Stimulated activated memory B cell treated with anti-CD40 and anti-IgM and Interleukin-4, amounts not matched to agents 10 μg/mL and 1 μg/mL and 100 μg/mL, for 72 hours (primary cell): ENCODE measurements around the gene MBD5.
A peak's percentile ranks its signal among the peaks of the same experiment; 100 is the strongest.

Experiments
- ATAC-seq: fragments of 150-1000 bp; cut with Tn5 transposase; 2 replicates; pipeline ENCODE4 v1.10.0; 2021
- H3K27ac Mint-ChIP-seq: one replicate; pipeline ENCODE4 v1.8.0; 2022; ENCODE audit warnings: mild to moderate bottlenecking, mixed read lengths
- H3K27me3 Mint-ChIP-seq: one replicate; pipeline ENCODE4 v1.8.0; 2022; ENCODE audit warnings: mixed read lengths
- H3K36me3 Mint-ChIP-seq: one replicate; pipeline ENCODE4 v1.8.0; 2022; ENCODE audit warnings: mixed read lengths
- H3K4me1 Mint-ChIP-seq: one replicate; pipeline ENCODE4 v1.8.0; 2022; ENCODE audit warnings: mixed read lengths
- H3K4me3 Mint-ChIP-seq: one replicate; pipeline ENCODE4 v1.8.0; 2022; ENCODE audit warnings: mild to moderate bottlenecking, moderate library complexity, mixed read lengths
- H3K9me3 Mint-ChIP-seq: one replicate; pipeline ENCODE4 v1.8.0; 2022; ENCODE audit warnings: mixed read lengths

The MBD5 gene

GRCh38 chr2:148503516-148503915 lies 482.6 kb downstream of the MBD5 start:
- H3K4me1 Mint-ChIP-seq: no peaks in the 10 kb centered on the region
- no peak for ATAC-seq
- no peaks in the 10 kb centered on the region for H3K27me3 Mint-ChIP-seq

GRCh38 chr2:148507970-148508369 lies 487.1 kb downstream of the MBD5 start:
- Mint-ChIP-seq H3K4me3 (no peak overlapping the region), H3K9me3 (no peaks in the 10 kb centered on the region), H3K4me1 (peaks cover 11% of the 10 kb centered on the region), H3K27me3 (no peaks in the 10 kb centered on the region), H3K36me3 (no peaks in the 10 kb centered on the region), H3K27ac (no peak overlapping the region)
- ATAC-seq: no peak

More at GRCh38 chr2:148503516-148503915, 482.6 kb downstream of the MBD5 start:
- no peak overlapping the region for H3K27ac Mint-ChIP-seq
- no peaks in the 10 kb centered on the region for H3K36me3 Mint-ChIP-seq
- H3K9me3 Mint-ChIP-seq: no peaks in the 10 kb centered on the region
- H3K4me3 Mint-ChIP-seq: no peak overlapping the region

- Mint-ChIP-seq H3K36me3 (no peaks in the 10 kb centered on the region), H3K27ac (peak overlapping the region; percentile 58), H3K4me3 (peak overlapping the region; percentile 73), H3K9me3 (no peaks in the 10 kb centered on the region), H3K27me3 (no peaks in the 10 kb centered on the region), H3K4me1 (peaks cover 11% of the 10 kb centered on the region)
- ATAC-seq: no peak
These were observed 488.0 kb downstream of the MBD5 start for GRCh38 chr2:148508878-148509287.

- no peaks in the 10 kb centered on the region for H3K9me3 Mint-ChIP-seq
- peak; percentile 98 for ATAC-seq
- peaks cover 2% of the 10 kb centered on the region for H3K36me3 Mint-ChIP-seq
- peak overlapping the region; percentile 58 for H3K27ac Mint-ChIP-seq
- H3K4me1 Mint-ChIP-seq: peaks cover 11% of the 10 kb centered on the region
- H3K4me3 Mint-ChIP-seq: peak overlapping the region; percentile 73
- H3K27me3 Mint-ChIP-seq: no peaks in the 10 kb centered on the region
These were observed 488.5 kb downstream of the MBD5 start for GRCh38 chr2:148509288-148509902.

- peaks cover 12% of the 10 kb centered on the region for H3K36me3 Mint-ChIP-seq
- no peaks in the 10 kb centered on the region for H3K9me3 Mint-ChIP-seq
- H3K27me3 Mint-ChIP-seq: no peaks in the 10 kb centered on the region
- no peak overlapping the region for H3K27ac Mint-ChIP-seq
- no peak for ATAC-seq
- no peak overlapping the region for H3K4me3 Mint-ChIP-seq
- H3K4me1 Mint-ChIP-seq: peaks cover 11% of the 10 kb centered on the region
These were observed 491.0 kb downstream of the MBD5 start for GRCh38 chr2:148511883-148512282.

GRCh38 chr2:148512501-148512900 lies 491.6 kb downstream of the MBD5 start:
- Mint-ChIP-seq H3K27ac (no peak overlapping the region), H3K36me3 (peaks cover 12% of the 10 kb centered on the region), H3K27me3 (no peaks in the 10 kb centered on the region), H3K4me3 (no peak overlapping the region), H3K9me3 (no peaks in the 10 kb centered on the region), H3K4me1 (peaks cover 11% of the 10 kb centered on the region)
- ATAC-seq: no peak

- Mint-ChIP-seq H3K36me3 (peaks cover 19% of the 10 kb centered on the region), H3K27ac (no peak overlapping the region), H3K4me1 (peaks cover 11% of the 10 kb centered on the region), H3K27me3 (no peaks in the 10 kb centered on the region), H3K4me3 (no peak overlapping the region), H3K9me3 (no peaks in the 10 kb centered on the region)
- no peak for ATAC-seq
These were observed 492.5 kb downstream of the MBD5 start for GRCh38 chr2:148513427-148513826.

GRCh38 chr2:148515120-148515519 lies 494.2 kb downstream of the MBD5 start:
- Mint-ChIP-seq H3K9me3 (no peaks in the 10 kb centered on the region), H3K36me3 (peaks cover 20% of the 10 kb centered on the region), H3K27ac (no peak overlapping the region), H3K4me1 (no peaks in the 10 kb centered on the region), H3K4me3 (no peak overlapping the region), H3K27me3 (no peaks in the 10 kb centered on the region)
- ATAC-seq: no peak

GRCh38 chr2:148515976-148516375 lies 495.1 kb downstream of the MBD5 start:
- Mint-ChIP-seq H3K9me3 (no peaks in the 10 kb centered on the region), H3K4me1 (no peaks in the 10 kb centered on the region), H3K27me3 (no peaks in the 10 kb centered on the region), H3K27ac (no peak overlapping the region), H3K36me3 (peaks cover 20% of the 10 kb centered on the region), H3K4me3 (no peak overlapping the region)
- ATAC-seq: no peak

GRCh38 chr2:148517296-148517695 lies 496.4 kb downstream of the MBD5 start:
- H3K27me3 Mint-ChIP-seq: no peaks in the 10 kb centered on the region
- H3K27ac Mint-ChIP-seq: no peak overlapping the region
- no peaks in the 10 kb centered on the region for H3K9me3 Mint-ChIP-seq
- H3K36me3 Mint-ChIP-seq: peaks cover 20% of the 10 kb centered on the region
- ATAC-seq: no peak
- H3K4me1 Mint-ChIP-seq: no peaks in the 10 kb centered on the region
- H3K4me3 Mint-ChIP-seq: no peak overlapping the region

- Mint-ChIP-seq H3K27me3 (no peaks in the 10 kb centered on the region), H3K4me1 (no peaks in the 10 kb centered on the region), H3K27ac (no peak overlapping the region), H3K4me3 (no peak overlapping the region), H3K9me3 (no peaks in the 10 kb centered on the region), H3K36me3 (peaks cover 20% of the 10 kb centered on the region)
- ATAC-seq: no peak
These were observed 496.9 kb downstream of the MBD5 start for GRCh38 chr2:148517822-148518221.

- Mint-ChIP-seq H3K4me1 (no peaks in the 10 kb centered on the region), H3K4me3 (no peak overlapping the region), H3K27me3 (no peaks in the 10 kb centered on the region), H3K27ac (no peak overlapping the region), H3K9me3 (no peaks in the 10 kb centered on the region), H3K36me3 (peaks cover 20% of the 10 kb centered on the region)
- no peak for ATAC-seq
These were observed 498.1 kb downstream of the MBD5 start for GRCh38 chr2:148519013-148519412.

- Mint-ChIP-seq H3K27ac (no peak overlapping the region), H3K4me1 (peaks cover 5% of the 10 kb centered on the region), H3K9me3 (no peaks in the 10 kb centered on the region), H3K4me3 (no peak overlapping the region), H3K36me3 (peaks cover 8% of the 10 kb centered on the region), H3K27me3 (peaks cover under 1% of the 10 kb centered on the region)
- no peak for ATAC-seq
These were observed 500.3 kb downstream of the MBD5 start for GRCh38 chr2:148521181-148521580.

- Mint-ChIP-seq H3K9me3 (no peaks in the 10 kb centered on the region), H3K4me1 (peaks cover 5% of the 10 kb centered on the region), H3K36me3 (peaks cover 3% of the 10 kb centered on the region), H3K4me3 (no peak overlapping the region), H3K27ac (no peak overlapping the region), H3K27me3 (peaks cover 7% of the 10 kb centered on the region)
- ATAC-seq: no peak
These were observed 502.4 kb downstream of the MBD5 start for GRCh38 chr2:148523315-148523714.

GRCh38 chr2:148524519-148524919 lies 503.6 kb downstream of the MBD5 start:
- Mint-ChIP-seq H3K27me3 (peaks cover 7% of the 10 kb centered on the region), H3K27ac (no peak overlapping the region), H3K4me1 (peaks cover 5% of the 10 kb centered on the region), H3K9me3 (no peaks in the 10 kb centered on the region), H3K36me3 (no peaks in the 10 kb centered on the region), H3K4me3 (no peak overlapping the region)
- no peak for ATAC-seq

- ATAC-seq: no peak
- Mint-ChIP-seq H3K27ac (no peak overlapping the region), H3K4me3 (no peak overlapping the region), H3K36me3 (no peaks in the 10 kb centered on the region), H3K4me1 (peaks cover 5% of the 10 kb centered on the region), H3K9me3 (no peaks in the 10 kb centered on the region), H3K27me3 (peaks cover 7% of the 10 kb centered on the region)
These were observed 504.2 kb downstream of the MBD5 start for GRCh38 chr2:148525130-148525529.
